NT2/D1 (cell line): Measurements from ENCODE around the gene SFXN5.

ENCODE experiments used
- DNase-seq: peaks from one replicate; pipeline ENCODE4 v3.0.0-alpha.2; 2011; ENCODE audit warnings: low read depth, low spot score
- H3K27me3 ChIP-seq: 2 replicates; pipeline ENCODE4 v1.6.0; 2011; ENCODE audit warnings: mild to moderate bottlenecking; ENCODE audit not compliant: insufficient read length, insufficient read depth
- H3K36me3 ChIP-seq: 2 replicates; pipeline ENCODE4 v1.6.1; 2011; ENCODE audit warnings: mild to moderate bottlenecking, low read length, mixed read lengths; ENCODE audit not compliant: insufficient read depth, insufficient read length
- H3K4me1 ChIP-seq: 2 replicates; pipeline ENCODE4 v1.5.1; 2011; ENCODE audit not compliant: insufficient read depth, insufficient read length
- H3K4me3 ChIP-seq: 2 replicates; pipeline ENCODE4 v1.5.1; 2011; ENCODE audit warnings: low read depth; ENCODE audit not compliant: insufficient read length
- H3K9ac ChIP-seq: 2 replicates; pipeline ENCODE4 v1.6.0; 2011; ENCODE audit warnings: low read depth; ENCODE audit not compliant: insufficient read length
- H3K9me3 ChIP-seq: 2 replicates; pipeline ENCODE4 v1.5.1; 2011; ENCODE audit warnings: mild to moderate bottlenecking, low read length; ENCODE audit not compliant: insufficient read depth
- SUZ12 ChIP-seq: IDR thresholded peaks from 2 replicates; pipeline ENCODE4 v1.6.1; 2011; ENCODE audit not compliant: insufficient read length, insufficient read depth; ENCODE audit errors: extremely low read depth
- YY1 ChIP-seq: IDR thresholded peaks from 2 replicates; pipeline ENCODE4 v1.6.1; 2011; ENCODE audit not compliant: insufficient read length, insufficient read depth
- ZNF274 ChIP-seq: IDR thresholded peaks from 2 replicates; pipeline ENCODE4 v1.6.1; 2011; ENCODE audit warnings: mild to moderate bottlenecking, low read depth, low read length

The SFXN5 gene

DNA sequence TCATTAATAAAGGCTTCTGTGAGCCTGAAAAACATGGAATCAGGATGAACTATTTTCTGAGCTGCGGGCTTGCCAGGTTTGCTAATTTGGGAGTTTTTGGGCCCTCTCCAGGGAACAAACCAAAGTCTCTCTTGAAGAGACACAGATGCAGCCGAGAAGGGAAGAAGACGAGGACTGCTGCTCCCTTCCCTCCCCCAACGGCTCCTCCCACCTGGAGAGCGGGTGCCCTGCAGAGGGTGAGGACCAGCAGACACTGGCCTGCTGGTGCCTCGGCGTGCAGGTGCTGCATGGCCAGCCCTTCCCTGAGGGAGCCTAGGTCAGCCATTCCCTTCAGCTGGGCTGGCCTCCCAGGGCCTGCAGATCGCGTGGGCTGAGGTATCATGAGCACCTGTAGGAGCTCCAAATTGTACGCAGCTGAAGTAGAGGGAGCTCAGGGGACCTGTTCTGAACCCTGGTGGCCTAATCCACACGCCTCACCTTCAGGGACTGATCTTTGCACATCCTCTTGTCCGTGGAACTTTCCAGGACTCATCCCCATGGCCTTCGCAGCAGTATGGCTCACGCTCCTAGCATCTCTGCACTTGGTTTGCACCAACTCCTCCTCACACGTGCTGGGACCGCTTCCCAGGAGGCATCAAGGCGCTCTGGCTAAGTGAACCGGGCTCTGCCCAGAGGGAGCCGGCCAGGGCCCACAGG, 134.7 kb downstream of the SFXN5 start:
- Histone ChIP-seq H3K9me3 (no peaks in the 10 kb centered on the region), H3K9ac (no peak overlapping the region), H3K36me3 (peaks cover 10% of the 10 kb centered on the region), H3K27me3 (peaks cover 37% of the 10 kb centered on the region), H3K4me1 (peaks cover 18% of the 10 kb centered on the region), H3K4me3 (no peak overlapping the region)
- DNase-seq: no peak
- TF ChIP-seq SUZ12 (no peak), YY1 (no peak), ZNF274 (no peak)

DNA sequence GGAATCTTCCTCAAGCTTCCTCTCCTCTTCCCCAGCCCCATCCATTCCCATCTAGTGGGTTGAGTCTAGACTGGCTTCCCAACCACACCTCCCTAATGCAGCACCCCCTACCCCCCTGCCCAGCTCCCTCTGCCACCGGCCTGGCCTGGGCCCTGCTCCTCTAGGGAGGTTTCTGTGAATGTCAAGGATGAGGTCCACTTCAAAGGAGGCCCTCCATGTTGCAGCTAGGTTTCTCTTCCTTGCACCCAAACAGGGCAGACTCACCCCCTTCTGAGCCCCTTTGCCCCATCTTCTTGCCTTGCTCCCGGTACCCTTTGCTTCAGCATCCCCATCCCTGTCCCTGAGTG, 135.9 kb downstream of the SFXN5 start:
- Histone ChIP-seq H3K36me3 (peaks cover 10% of the 10 kb centered on the region), H3K27me3 (peaks cover 49% of the 10 kb centered on the region), H3K4me1 (peaks cover 12% of the 10 kb centered on the region), H3K9me3 (no peaks in the 10 kb centered on the region), H3K9ac (no peak overlapping the region), H3K4me3 (no peak overlapping the region)
- no peak for TF ChIP-seq YY1
- TF ChIP-seq ZNF274: no peak
- no peak for TF ChIP-seq SUZ12
- no peak for DNase-seq

DNA sequence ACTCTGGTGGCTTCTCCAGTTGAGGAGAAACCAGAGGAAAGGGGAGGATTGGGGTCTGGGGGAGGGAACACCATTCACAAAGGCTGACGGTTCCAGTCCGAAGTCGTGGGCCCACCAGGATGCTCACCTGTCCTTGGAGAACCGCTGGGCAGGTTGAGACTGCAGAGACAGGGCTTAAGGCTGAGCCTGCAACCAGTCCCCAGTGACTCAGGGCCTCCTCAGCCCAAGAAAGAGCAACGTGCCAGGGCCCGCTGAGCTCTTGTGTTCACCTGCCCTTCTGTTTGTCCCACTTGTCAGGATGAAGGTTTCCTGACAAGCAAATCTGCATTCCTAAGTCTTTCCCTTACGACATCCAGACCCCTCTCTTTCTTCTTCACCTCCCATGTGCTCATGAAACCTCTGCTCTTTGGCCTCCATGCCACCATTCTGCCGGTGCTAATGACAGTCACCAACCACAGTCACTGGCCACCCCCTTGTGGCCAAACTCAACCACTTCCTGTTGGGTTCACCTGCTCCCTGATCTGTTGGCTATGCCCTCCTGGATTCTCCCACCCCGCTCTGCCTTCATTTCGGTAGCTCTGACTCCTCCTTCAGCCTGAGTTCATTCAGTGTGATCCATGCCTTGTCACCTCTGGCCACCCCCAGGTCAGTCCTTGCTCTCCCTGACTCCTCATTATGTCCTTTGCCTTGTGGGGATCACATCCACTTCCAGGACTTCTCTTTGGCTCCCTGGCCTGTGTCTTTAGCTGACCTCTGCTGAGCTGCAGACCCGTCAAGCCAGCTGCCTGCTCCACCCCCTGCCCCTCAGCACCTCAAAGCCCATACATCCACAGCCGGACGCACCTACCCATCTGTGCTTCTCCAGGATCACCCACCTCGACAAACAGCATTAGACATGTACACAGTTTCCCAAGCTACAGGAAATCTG, 136.6 kb downstream of the SFXN5 start:
- Histone ChIP-seq H3K4me1 (peaks cover 6% of the 10 kb centered on the region), H3K9me3 (no peaks in the 10 kb centered on the region), H3K4me3 (no peak overlapping the region), H3K9ac (no peak overlapping the region), H3K36me3 (peaks cover 10% of the 10 kb centered on the region), H3K27me3 (peaks cover 56% of the 10 kb centered on the region)
- TF ChIP-seq ZNF274: no peak
- no peak for DNase-seq

DNA sequence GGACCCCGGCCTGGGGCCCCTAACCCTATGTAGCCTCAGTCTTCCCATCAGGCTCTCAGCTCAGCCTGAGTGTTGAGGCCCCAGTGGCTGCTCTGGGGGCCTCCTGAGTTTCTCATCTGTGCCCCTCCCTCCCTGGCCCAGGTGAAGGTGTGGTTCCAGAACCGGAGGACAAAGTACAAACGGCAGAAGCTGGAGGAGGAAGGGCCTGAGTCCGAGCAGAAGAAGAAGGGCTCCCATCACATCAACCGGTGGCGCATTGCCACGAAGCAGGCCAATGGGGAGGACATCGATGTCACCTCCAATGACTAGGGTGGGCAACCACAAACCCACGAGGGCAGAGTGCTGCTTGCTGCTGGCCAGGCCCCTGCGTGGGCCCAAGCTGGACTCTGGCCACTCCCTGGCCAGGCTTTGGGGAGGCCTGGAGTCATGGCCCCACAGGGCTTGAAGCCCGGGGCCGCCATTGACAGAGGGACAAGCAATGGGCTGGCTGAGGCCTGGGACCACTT, 137.8 kb downstream of the SFXN5 start:
- H3K27me3 ChIP-seq: peaks cover 65% of the 10 kb centered on the region
- TF ChIP-seq ZNF274 (no peak), SUZ12 (no peak), YY1 (no peak)
- DNase-seq: no peak
- no peak overlapping the region for H3K9ac ChIP-seq
- H3K4me1 ChIP-seq: peaks cover 5% of the 10 kb centered on the region
- no peaks in the 10 kb centered on the region for H3K36me3 ChIP-seq
- no peaks in the 10 kb centered on the region for H3K9me3 ChIP-seq
- no peak overlapping the region for H3K4me3 ChIP-seq

DNA sequence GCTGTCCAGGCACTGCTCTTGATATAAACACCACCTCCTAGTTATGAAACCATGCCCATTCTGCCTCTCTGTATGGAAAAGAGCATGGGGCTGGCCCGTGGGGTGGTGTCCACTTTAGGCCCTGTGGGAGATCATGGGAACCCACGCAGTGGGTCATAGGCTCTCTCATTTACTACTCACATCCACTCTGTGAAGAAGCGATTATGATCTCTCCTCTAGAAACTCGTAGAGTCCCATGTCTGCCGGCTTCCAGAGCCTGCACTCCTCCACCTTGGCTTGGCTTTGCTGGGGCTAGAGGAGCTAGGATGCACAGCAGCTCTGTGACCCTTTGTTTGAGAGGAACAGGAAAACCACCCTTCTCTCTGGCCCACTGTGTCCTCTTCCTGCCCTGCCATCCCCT, 138.3 kb downstream of the SFXN5 start:
- H3K9ac ChIP-seq: no peak overlapping the region
- no peaks in the 10 kb centered on the region for H3K9me3 ChIP-seq
- TF ChIP-seq SUZ12: no peak
- no peak overlapping the region for H3K4me3 ChIP-seq
- peaks cover 70% of the 10 kb centered on the region for H3K27me3 ChIP-seq
- peaks cover 5% of the 10 kb centered on the region for H3K4me1 ChIP-seq
- no peak for DNase-seq
- H3K36me3 ChIP-seq: no peaks in the 10 kb centered on the region

DNA sequence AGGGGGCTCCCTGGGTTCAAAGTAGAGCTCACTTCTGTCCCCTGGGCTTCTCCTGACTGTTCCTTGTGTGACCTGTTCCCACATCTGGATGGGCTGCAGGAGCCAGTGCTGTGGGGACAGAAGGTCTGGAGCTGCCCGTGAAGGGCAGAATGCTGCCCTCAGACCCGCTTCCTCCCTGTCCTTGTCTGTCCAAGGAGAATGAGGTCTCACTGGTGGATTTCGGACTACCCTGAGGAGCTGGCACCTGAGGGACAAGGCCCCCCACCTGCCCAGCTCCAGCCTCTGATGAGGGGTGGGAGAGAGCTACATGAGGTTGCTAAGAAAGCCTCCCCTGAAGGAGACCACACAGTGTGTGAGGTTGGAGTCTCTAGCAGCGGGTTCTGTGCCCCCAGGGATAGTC, 138.7 kb downstream of the SFXN5 start:
- H3K4me3 ChIP-seq: no peak overlapping the region
- no peaks in the 10 kb centered on the region for H3K36me3 ChIP-seq
- H3K4me1 ChIP-seq: peaks cover 5% of the 10 kb centered on the region
- H3K9me3 ChIP-seq: no peaks in the 10 kb centered on the region
- peaks cover 74% of the 10 kb centered on the region for H3K27me3 ChIP-seq
- no peak for DNase-seq
- no peak overlapping the region for H3K9ac ChIP-seq
- TF ChIP-seq ZNF274 (no peak), YY1 (no peak), SUZ12 (no peak)

DNA sequence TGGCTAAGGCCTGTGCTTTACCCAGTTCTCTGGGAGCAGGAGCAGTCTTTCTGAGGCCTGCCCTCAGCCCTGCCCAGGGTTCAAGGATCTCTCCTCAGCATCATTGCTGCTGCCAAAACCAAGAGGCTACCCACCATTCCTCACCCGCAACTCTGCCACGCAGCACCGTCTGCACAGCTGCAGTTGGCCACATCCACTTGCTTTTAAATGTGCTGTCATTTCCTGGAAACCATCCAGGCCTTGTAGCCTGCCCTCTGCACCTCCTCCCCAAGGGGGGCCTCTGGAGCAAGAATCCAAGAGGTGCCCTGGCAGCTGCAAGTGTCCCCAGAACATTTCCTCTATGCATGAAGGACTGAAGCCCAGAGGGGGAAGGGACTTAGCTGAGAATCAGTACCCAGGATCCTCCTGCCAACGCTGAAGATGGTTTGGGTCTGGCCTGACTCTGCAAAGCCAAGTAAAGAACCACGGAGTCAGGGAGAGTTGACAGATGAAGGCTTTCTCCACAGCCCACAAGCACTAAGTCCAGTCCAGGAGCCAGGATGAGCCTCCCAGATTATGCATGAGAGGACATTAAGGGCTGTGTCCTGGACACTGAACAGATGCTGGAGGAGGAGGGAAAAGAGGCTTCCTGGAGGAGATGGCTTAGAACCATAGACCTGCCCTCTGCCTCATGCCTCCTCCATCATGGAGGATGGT, 139.3 kb downstream of the SFXN5 start:
- Histone ChIP-seq H3K27me3 (peaks cover 80% of the 10 kb centered on the region), H3K4me1 (peaks cover 4% of the 10 kb centered on the region), H3K9ac (no peak overlapping the region), H3K9me3 (no peaks in the 10 kb centered on the region), H3K4me3 (no peak overlapping the region), H3K36me3 (no peaks in the 10 kb centered on the region)
- DNase-seq: no peak
- TF ChIP-seq YY1 (no peak), SUZ12 (no peak)
